Central memory CD8-positive, alpha-beta T cell (primary cell): ENCODE results near the gene CSRP1.

ENCODE experiments used
- ATAC-seq: fragments of 150-1000 bp; cut with Tn5 transposase; replicated peaks from 2 replicates; pipeline ENCODE4 v1.10.0; 2022; ENCODE audit warnings: mild to moderate bottlenecking, moderate FRiP score, moderate number of reproducible peaks; ENCODE audit not compliant: poor library complexity, severe bottlenecking; ENCODE audit errors: extremely low read depth
- DNase-seq, 2 donors: peaks; one replicate each; pipeline ENCODE4 v3.0.0; 2021; ENCODE audit warnings: low spot score in 2 of 2
- H3K27ac Mint-ChIP-seq: one replicate; pipeline ENCODE4 v1.8.0; 2022; ENCODE audit warnings: low read depth, mild to moderate bottlenecking, moderate library complexity, mixed read lengths
- H3K27me3 Mint-ChIP-seq: one replicate; pipeline ENCODE4 v1.8.0; 2022; ENCODE audit warnings: mixed read lengths
- H3K36me3 Mint-ChIP-seq: one replicate; pipeline ENCODE4 v1.8.0; 2022; ENCODE audit warnings: mild to moderate bottlenecking, moderate library complexity, mixed read lengths; ENCODE audit not compliant: insufficient read depth
- H3K4me1 Mint-ChIP-seq: one replicate; pipeline ENCODE4 v1.8.0; 2022; ENCODE audit warnings: mixed read lengths
- H3K4me3 Mint-ChIP-seq: one replicate; pipeline ENCODE4 v1.8.0; 2022; ENCODE audit warnings: mild to moderate bottlenecking, moderate library complexity, mixed read lengths
- H3K9me3 Mint-ChIP-seq: one replicate; pipeline ENCODE4 v1.8.0; 2022; ENCODE audit warnings: mixed read lengths

The CSRP1 gene

GRCh38 chr1:201470581-201470980 is 36.3 kb downstream of the CSRP1 start:
- DNase-seq: no peak
- no peak for ATAC-seq
- H3K4me1 Mint-ChIP-seq: no peaks in the 10 kb centered on the region
- no peaks in the 10 kb centered on the region for H3K9me3 Mint-ChIP-seq
- H3K4me3 Mint-ChIP-seq: no peak overlapping the region
- H3K27me3 Mint-ChIP-seq: peaks cover 75% of the 10 kb centered on the region
- peaks cover 1% of the 10 kb centered on the region for H3K36me3 Mint-ChIP-seq
- no peak overlapping the region for H3K27ac Mint-ChIP-seq

- H3K27ac Mint-ChIP-seq: no peak overlapping the region
- H3K9me3 Mint-ChIP-seq: no peaks in the 10 kb centered on the region
- H3K4me1 Mint-ChIP-seq: no peaks in the 10 kb centered on the region
- ATAC-seq: no peak
- peaks cover 83% of the 10 kb centered on the region for H3K27me3 Mint-ChIP-seq
- peak overlapping the region; percentile 48 for H3K4me3 Mint-ChIP-seq
- DNase-seq: no peak
- peaks cover 1% of the 10 kb centered on the region for H3K36me3 Mint-ChIP-seq
These were observed 37.3 kb downstream of the CSRP1 start for GRCh38 chr1:201469645-201470074.

GRCh38 chr1:201468844-201469644 is 37.9 kb downstream of the CSRP1 start, which contains the start of gene PHLDA3:
Gene PHLDA3, minus strand, starts transcription at chr1:201469188. Its CDS starts 402 bp downstream, at chr1:201468786.
- Mint-ChIP-seq H3K9me3 (no peaks in the 10 kb centered on the region), H3K27me3 (peaks cover 85% of the 10 kb centered on the region), H3K4me1 (no peaks in the 10 kb centered on the region), H3K27ac (no peak within 1 kb of the TSS), H3K4me3 (peak within 1 kb of the TSS; percentile 48), H3K36me3 (peaks cover 1% of the 10 kb centered on the region)
- DNase-seq (no peak), ATAC-seq (peak; percentile 36)

GRCh38 chr1:201468501-201468843 is 38.5 kb downstream of the CSRP1 start:
- Mint-ChIP-seq H3K4me1 (no peaks in the 10 kb centered on the region), H3K27ac (no peak overlapping the region), H3K4me3 (peak overlapping the region; percentile 43), H3K27me3 (peaks cover 85% of the 10 kb centered on the region), H3K9me3 (no peaks in the 10 kb centered on the region), H3K36me3 (peaks cover 1% of the 10 kb centered on the region)
- DNase-seq (no peak), ATAC-seq (no peak)

GRCh38 chr1:201466492-201466891 is 40.4 kb downstream of the CSRP1 start:
- H3K27ac Mint-ChIP-seq: no peak overlapping the region
- peaks cover 1% of the 10 kb centered on the region for H3K36me3 Mint-ChIP-seq
- H3K9me3 Mint-ChIP-seq: no peaks in the 10 kb centered on the region
- ATAC-seq (no peak), DNase-seq (no peak)
- H3K4me1 Mint-ChIP-seq: no peaks in the 10 kb centered on the region
- peaks cover 67% of the 10 kb centered on the region for H3K27me3 Mint-ChIP-seq
- H3K4me3 Mint-ChIP-seq: no peak overlapping the region

GRCh38 chr1:201465698-201466290 is 41.1 kb downstream of the CSRP1 start:
- DNase-seq: no peak
- H3K4me3 Mint-ChIP-seq: no peak overlapping the region
- H3K9me3 Mint-ChIP-seq: no peaks in the 10 kb centered on the region
- ATAC-seq: no peak
- peaks cover 1% of the 10 kb centered on the region for H3K36me3 Mint-ChIP-seq
- no peaks in the 10 kb centered on the region for H3K4me1 Mint-ChIP-seq
- H3K27ac Mint-ChIP-seq: no peak overlapping the region
- H3K27me3 Mint-ChIP-seq: peaks cover 67% of the 10 kb centered on the region

- peaks cover 1% of the 10 kb centered on the region for H3K36me3 Mint-ChIP-seq
- DNase-seq (no peak), ATAC-seq (no peak)
- no peak overlapping the region for H3K27ac Mint-ChIP-seq
- H3K4me3 Mint-ChIP-seq: no peak overlapping the region
- no peaks in the 10 kb centered on the region for H3K4me1 Mint-ChIP-seq
- no peaks in the 10 kb centered on the region for H3K9me3 Mint-ChIP-seq
- H3K27me3 Mint-ChIP-seq: peaks cover 53% of the 10 kb centered on the region
These were observed 43.8 kb downstream of the CSRP1 start for GRCh38 chr1:201463071-201463552.

GRCh38 chr1:201461645-201462441 is 45.1 kb downstream of the CSRP1 start:
- H3K27ac Mint-ChIP-seq: no peak overlapping the region
- H3K9me3 Mint-ChIP-seq: no peaks in the 10 kb centered on the region
- no peak overlapping the region for H3K4me3 Mint-ChIP-seq
- no peaks in the 10 kb centered on the region for H3K4me1 Mint-ChIP-seq
- ATAC-seq: no peak
- DNase-seq: no peak
- H3K27me3 Mint-ChIP-seq: peaks cover 52% of the 10 kb centered on the region
- peaks cover 1% of the 10 kb centered on the region for H3K36me3 Mint-ChIP-seq

- Mint-ChIP-seq H3K9me3 (no peaks in the 10 kb centered on the region), H3K4me3 (no peak overlapping the region), H3K4me1 (no peaks in the 10 kb centered on the region), H3K27ac (no peak overlapping the region), H3K27me3 (peaks cover 46% of the 10 kb centered on the region), H3K36me3 (no peaks in the 10 kb centered on the region)
- no peak for ATAC-seq
- DNase-seq: no peak
These were observed 45.9 kb downstream of the CSRP1 start for GRCh38 chr1:201460814-201461644.

- DNase-seq: no peak
- H3K27ac Mint-ChIP-seq: no peak overlapping the region
- H3K4me1 Mint-ChIP-seq: no peaks in the 10 kb centered on the region
- H3K9me3 Mint-ChIP-seq: no peaks in the 10 kb centered on the region
- H3K36me3 Mint-ChIP-seq: no peaks in the 10 kb centered on the region
- ATAC-seq: no peak
- no peak overlapping the region for H3K4me3 Mint-ChIP-seq
- peaks cover 34% of the 10 kb centered on the region for H3K27me3 Mint-ChIP-seq
These were observed 47.1 kb downstream of the CSRP1 start for GRCh38 chr1:201459775-201460174.

GRCh38 chr1:201459052-201459451 is 47.9 kb downstream of the CSRP1 start:
- ATAC-seq (no peak), DNase-seq (no peak)
- no peak overlapping the region for H3K27ac Mint-ChIP-seq

GRCh38 chr1:201457508-201457960 is 49.4 kb downstream of the CSRP1 start:
- Mint-ChIP-seq H3K4me3 (no peak overlapping the region), H3K36me3 (no peaks in the 10 kb centered on the region), H3K9me3 (no peaks in the 10 kb centered on the region), H3K27ac (no peak overlapping the region), H3K4me1 (no peaks in the 10 kb centered on the region), H3K27me3 (peaks cover 21% of the 10 kb centered on the region)
- no peak for DNase-seq
- ATAC-seq: no peak

More at GRCh38 chr1:201459052-201459451, 47.9 kb downstream of the CSRP1 start:
- Mint-ChIP-seq H3K4me1 (no peaks in the 10 kb centered on the region), H3K27me3 (peaks cover 27% of the 10 kb centered on the region), H3K9me3 (no peaks in the 10 kb centered on the region), H3K4me3 (no peak overlapping the region), H3K36me3 (no peaks in the 10 kb centered on the region)
